ENCODE results near the gene C1QB.

DNA sequence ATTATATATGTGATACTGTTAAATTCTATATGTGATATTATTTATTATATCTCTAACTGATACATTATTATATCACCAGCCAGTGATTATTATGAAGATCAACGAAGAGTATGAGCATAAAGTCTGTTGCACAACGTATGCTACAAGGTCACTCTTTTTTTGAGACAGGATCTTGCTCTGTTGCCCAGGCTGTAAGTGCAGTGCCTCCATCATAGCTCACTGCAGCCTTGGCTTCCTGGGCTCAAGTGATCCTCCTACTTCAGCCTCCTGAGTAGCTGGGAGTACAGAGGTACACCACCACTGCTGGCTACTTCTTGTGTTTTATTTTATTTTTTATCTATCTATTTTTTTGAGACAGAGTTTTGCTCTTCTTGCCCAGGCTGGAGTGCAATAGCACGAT lies 43.6 kb downstream of the C1QB start:
- TF ChIP-seq, protein P1, sequence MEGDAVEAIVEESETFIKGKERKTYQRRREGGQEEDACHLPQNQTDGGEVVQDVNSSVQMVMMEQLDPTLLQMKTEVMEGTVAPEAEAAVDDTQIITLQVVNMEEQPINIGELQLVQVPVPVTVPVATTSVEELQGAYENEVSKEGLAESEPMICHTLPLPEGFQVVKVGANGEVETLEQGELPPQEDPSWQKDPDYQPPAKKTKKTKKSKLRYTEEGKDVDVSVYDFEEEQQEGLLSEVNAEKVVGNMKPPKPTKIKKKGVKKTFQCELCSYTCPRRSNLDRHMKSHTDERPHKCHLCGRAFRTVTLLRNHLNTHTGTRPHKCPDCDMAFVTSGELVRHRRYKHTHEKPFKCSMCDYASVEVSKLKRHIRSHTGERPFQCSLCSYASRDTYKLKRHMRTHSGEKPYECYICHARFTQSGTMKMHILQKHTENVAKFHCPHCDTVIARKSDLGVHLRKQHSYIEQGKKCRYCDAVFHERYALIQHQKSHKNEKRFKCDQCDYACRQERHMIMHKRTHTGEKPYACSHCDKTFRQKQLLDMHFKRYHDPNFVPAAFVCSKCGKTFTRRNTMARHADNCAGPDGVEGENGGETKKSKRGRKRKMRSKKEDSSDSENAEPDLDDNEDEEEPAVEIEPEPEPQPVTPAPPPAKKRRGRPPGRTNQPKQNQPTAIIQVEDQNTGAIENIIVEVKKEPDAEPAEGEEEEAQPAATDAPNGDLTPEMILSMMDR (IDR thresholded peaks at IDR 0.05), result no peak
- no peak for TF ChIP-seq POLR2A (IDR thresholded peaks at IDR 0.05)

Data from esophagus squamous epithelium (tissue), 4 donors.